ENCODE results near the gene SOHLH1.

Gene SOHLH1

GRCh38 chr9:135739271-135740220 lies 40.3 kb upstream of the SOHLH1 start:
- no peaks in the 10 kb centered on the region for H4K20me1 ChIP-seq (ENCODE audit: control insufficient read depth, insufficient read depth, low read depth, low read length)
- no peaks in the 10 kb centered on the region for H3K4me1 ChIP-seq (ENCODE audit: control insufficient read depth, low read length)
- H3K27ac ChIP-seq (ENCODE audit: low read depth, low read length) = no peak overlapping the region
- peaks cover 7% of the 10 kb centered on the region; the same call in 1 of the 2 replicates for H3K9me3 ChIP-seq (ENCODE audit: control insufficient read depth, insufficient read depth, low read length)
- no peaks in the 10 kb centered on the region for H3K9me2 ChIP-seq (replicated peaks; ENCODE audit: control insufficient read depth, low read length)
- TF ChIP-seq EZH2phosphoT487 (IDR thresholded peaks at IDR 0.05; ENCODE audit: borderline replicate concordance, low read length) (no peak), CTCF (IDR thresholded peaks at IDR 0.05; ENCODE audit: low read depth, low read length, poor library complexity, severe bottlenecking) (no peak)
- H3K36me3 ChIP-seq (ENCODE audit: control insufficient read depth, low read length) = no peaks in the 10 kb centered on the region
- no peak overlapping the region for H3K4me2 ChIP-seq (ENCODE audit: low read length)
- H3F3A ChIP-seq (ENCODE audit: control insufficient read depth, insufficient read depth) = no peaks in the 10 kb centered on the region
- no peaks in the 10 kb centered on the region for H3K79me2 ChIP-seq (ENCODE audit: control insufficient read depth, low read length)
- no peaks in the 10 kb centered on the region for H3K27me3 ChIP-seq (ENCODE audit: control insufficient read depth, low read length)
- H3K4me3 ChIP-seq (ENCODE audit: low read length) = no peak overlapping the region

- no peaks in the 10 kb centered on the region for H3K27me3 ChIP-seq (ENCODE audit: control insufficient read depth, low read length)
- no peaks in the 10 kb centered on the region for H3K36me3 ChIP-seq (ENCODE audit: control insufficient read depth, low read length)
- TF ChIP-seq CTCF (IDR thresholded peaks at IDR 0.05; ENCODE audit: low read depth, low read length, poor library complexity, severe bottlenecking) = no peak
- TF ChIP-seq EZH2phosphoT487 (IDR thresholded peaks at IDR 0.05; ENCODE audit: borderline replicate concordance, low read length) = no peak
- no peaks in the 10 kb centered on the region for H3F3A ChIP-seq (ENCODE audit: control insufficient read depth, insufficient read depth)
- H3K4me3 ChIP-seq (ENCODE audit: low read length) = no peak overlapping the region
- H3K9me2 ChIP-seq (replicated peaks; ENCODE audit: control insufficient read depth, low read length) = no peaks in the 10 kb centered on the region
- H3K4me1 ChIP-seq (ENCODE audit: control insufficient read depth, low read length) = no peaks in the 10 kb centered on the region
- no peak overlapping the region for H3K4me2 ChIP-seq (ENCODE audit: low read length)
- H3K27ac ChIP-seq (ENCODE audit: low read depth, low read length) = no peak overlapping the region
- peaks cover 12% of the 10 kb centered on the region; the same call in 1 of the 2 replicates for H3K9me3 ChIP-seq (ENCODE audit: control insufficient read depth, insufficient read depth, low read length)
- no peaks in the 10 kb centered on the region for H3K79me2 ChIP-seq (ENCODE audit: control insufficient read depth, low read length)
- no peaks in the 10 kb centered on the region for H4K20me1 ChIP-seq (ENCODE audit: control insufficient read depth, insufficient read depth, low read depth, low read length)
These were observed 38.7 kb upstream of the SOHLH1 start for GRCh38 chr9:135737840-135738521.

- TF ChIP-seq EZH2phosphoT487 (IDR thresholded peaks at IDR 0.05; ENCODE audit: borderline replicate concordance, low read length) (no peak), CTCF (IDR thresholded peaks at IDR 0.05; ENCODE audit: low read depth, low read length, poor library complexity, severe bottlenecking) (no peak)
- no peaks in the 10 kb centered on the region for H3K9me2 ChIP-seq (replicated peaks; ENCODE audit: control insufficient read depth, low read length)
- H3F3A ChIP-seq (ENCODE audit: control insufficient read depth, insufficient read depth) = no peaks in the 10 kb centered on the region
- H3K4me3 ChIP-seq (ENCODE audit: low read length) = no peak overlapping the region
- no peaks in the 10 kb centered on the region for H3K36me3 ChIP-seq (ENCODE audit: control insufficient read depth, low read length)
- H3K27me3 ChIP-seq (ENCODE audit: control insufficient read depth, low read length) = no peaks in the 10 kb centered on the region
- H3K4me2 ChIP-seq (ENCODE audit: low read length) = no peak overlapping the region
- H4K20me1 ChIP-seq (ENCODE audit: control insufficient read depth, insufficient read depth, low read depth, low read length) = no peaks in the 10 kb centered on the region
- no peak overlapping the region for H3K27ac ChIP-seq (ENCODE audit: low read depth, low read length)
- no peaks in the 10 kb centered on the region for H3K4me1 ChIP-seq (ENCODE audit: control insufficient read depth, low read length)
- H3K79me2 ChIP-seq (ENCODE audit: control insufficient read depth, low read length) = no peaks in the 10 kb centered on the region
- peaks cover 12% of the 10 kb centered on the region; the same call in 1 of the 2 replicates for H3K9me3 ChIP-seq (ENCODE audit: control insufficient read depth, insufficient read depth, low read length)
These were observed 37.9 kb upstream of the SOHLH1 start for GRCh38 chr9:135736979-135737839.

All from DOHH2 (cell line).